KG1 (cell line): Measurements from ENCODE around the gene IQCE.
A peak's percentile ranks its signal among the peaks of the same experiment; 100 is the strongest.
"Not testable (repeated sequence)": the region's sequence is repeated elsewhere in the genome, so short reads cannot be mapped to it uniquely, and the experiment has no call there.

Experiments
- DNase-seq: peaks from one replicate; lab custom pipeline; 2025; lab: John Stamatoyannopoulos, UW

The IQCE gene

DNA sequence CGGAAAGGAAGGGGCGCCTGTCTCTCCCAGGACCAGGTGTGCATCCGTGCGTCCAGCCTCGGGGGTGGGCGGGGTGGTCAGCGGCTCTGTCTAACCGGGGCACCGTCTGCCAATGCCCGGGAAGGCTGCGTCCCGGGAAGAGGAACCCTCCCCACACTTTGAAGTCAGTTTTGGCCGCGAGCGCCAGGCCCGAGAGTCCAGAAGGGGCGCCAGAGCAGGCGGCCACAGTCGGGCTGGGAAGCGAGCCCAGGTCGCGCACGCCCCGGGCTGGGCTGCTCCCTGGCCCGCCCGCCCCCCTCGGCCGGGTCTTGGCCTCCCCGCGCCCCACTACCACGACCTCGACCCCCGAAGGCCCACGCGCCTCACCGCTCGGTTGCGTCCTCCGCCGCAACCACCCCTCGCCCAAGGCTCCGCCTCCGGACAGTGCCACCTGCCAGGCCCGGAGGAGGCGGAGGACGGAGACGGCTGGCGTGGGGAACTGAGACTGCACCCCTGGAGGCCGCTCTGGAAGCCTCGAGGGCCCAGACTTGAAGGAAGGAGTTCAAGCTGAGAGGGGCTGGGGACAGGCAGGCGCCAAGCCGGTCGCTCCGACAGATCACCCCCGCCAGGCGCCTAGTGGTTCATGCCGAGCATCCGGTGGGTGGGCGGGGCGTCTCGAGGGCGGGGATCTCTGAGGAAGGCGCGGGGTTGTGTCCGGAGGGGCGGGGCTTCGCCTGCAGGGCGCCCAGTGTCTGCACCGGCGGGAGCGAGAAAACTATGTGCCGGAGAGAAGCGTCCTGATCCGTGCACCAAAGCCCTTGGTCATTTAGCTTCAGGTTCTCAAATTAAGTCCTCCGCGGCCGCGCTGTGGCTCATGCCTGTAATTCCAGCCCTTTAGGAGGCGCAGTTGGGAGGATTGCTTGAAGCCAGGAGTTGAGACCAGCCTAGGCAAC is 3.4 kb upstream of the IQCE start, which contains the start of gene BRAT1:
BRAT1 (minus strand) TSS at position 404 of the 932 bp plus-strand sequence. CDS start 1,093 bp downstream, outside the sequence.
- peak; percentile 83 for DNase-seq

DNA sequence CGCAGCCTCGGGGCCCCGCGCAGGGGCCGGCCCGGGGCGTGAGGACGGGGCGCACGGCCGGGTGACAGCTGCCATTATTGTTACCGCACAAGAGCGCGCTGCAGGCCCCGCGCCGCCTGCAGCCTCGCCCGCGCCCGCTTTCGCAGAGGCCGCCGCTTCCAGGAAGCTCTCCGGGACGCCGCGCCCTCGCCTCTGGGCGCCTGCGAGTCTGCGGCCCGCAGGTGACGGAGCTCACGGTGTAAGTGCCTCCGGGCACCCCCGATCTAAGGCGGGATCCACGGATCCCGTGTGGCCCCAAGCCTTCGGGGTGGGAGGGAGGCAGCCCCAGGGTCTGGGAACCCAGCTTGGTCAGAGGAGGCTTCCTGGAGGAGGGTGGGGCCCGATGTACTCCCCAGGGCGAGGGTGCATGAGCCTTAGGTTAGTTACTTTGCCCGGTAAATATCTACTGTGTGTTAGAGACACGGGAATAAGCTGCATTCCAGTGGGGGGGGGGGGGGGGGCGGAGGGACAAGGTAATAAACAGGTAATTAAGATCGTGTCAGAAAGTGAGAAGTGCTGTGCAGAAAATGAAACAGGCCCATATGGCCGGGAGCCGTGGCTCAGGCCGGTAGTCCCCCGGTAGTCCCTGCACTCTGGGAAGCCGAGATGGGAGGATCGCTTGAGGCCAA is 638 bp downstream of the IQCE start:
- no peak for DNase-seq

DNA sequence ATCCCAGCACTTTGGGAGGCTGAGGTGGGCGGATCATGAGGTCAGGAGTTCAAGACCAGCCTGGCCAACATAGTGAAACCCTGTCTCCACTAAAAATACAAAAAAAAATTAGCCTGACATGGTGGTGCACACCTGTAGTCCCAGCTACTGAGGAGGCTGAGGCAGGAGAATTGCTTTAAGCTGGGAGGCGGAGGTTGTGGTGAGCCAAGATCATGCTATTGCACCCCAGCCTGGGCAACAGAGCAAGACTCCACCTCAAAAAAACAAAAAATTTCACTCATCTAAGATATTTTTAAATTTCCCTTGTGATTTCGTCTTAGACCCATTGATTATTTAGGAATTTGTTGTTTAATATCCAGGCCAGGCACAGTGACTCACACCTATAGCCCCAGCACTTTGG is 5.2 kb downstream of the IQCE start:
- not testable (repeated sequence) for DNase-seq

DNA sequence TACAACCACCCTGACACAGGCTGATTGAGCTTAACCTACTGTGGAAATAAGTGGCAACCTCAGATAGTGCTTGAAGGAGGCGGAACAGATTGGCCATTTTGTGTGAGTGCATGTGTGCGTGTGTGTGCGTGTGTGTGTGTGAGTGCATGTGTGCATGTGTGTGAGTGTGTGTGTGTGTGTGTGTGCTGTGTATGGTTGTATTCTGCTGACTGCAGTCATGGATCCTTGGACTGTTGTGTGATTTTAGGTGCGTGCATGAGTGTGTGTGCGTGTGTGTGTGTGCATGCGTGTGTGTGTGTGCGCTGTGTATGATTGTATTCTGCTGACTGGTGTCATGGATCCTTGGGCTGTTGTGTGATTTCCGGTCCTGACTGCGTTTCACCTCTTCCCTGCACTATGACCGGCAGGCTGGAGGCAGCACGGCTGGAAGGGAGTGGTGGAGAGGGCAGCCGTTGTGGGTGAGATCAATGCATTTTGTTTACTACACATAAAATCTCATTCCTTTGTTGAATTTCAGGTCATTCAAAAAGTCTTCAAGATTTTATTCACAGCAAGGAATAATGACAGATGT is 6.3 kb downstream of the IQCE start:
- no peak for DNase-seq

DNA sequence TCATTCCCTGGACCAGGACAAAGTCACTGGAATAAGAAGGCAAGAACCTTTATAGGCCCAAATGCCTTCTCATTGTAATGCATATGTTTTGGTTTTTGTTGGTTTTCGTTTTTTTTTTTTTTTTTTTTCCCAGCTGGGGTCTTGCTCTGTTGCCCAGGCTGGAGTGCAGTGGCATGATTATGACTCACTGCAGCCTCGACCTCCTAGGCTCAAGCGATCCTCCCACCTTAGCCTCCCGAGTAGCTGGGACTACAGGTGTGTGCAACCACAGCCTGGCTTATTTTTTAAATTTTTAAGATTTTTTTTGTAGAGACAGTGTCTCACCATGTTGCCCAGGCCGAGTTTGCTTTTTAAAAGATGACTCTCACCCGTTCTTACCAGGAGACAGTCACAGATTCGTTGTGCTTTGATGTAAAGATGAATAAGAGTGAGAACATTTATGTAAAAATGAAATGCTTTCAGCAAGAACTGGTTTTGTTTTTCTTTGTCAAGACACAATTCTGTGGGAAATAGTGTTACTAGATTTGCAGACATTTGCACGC is 7.6 kb downstream of the IQCE start:
- no peak for DNase-seq

DNA sequence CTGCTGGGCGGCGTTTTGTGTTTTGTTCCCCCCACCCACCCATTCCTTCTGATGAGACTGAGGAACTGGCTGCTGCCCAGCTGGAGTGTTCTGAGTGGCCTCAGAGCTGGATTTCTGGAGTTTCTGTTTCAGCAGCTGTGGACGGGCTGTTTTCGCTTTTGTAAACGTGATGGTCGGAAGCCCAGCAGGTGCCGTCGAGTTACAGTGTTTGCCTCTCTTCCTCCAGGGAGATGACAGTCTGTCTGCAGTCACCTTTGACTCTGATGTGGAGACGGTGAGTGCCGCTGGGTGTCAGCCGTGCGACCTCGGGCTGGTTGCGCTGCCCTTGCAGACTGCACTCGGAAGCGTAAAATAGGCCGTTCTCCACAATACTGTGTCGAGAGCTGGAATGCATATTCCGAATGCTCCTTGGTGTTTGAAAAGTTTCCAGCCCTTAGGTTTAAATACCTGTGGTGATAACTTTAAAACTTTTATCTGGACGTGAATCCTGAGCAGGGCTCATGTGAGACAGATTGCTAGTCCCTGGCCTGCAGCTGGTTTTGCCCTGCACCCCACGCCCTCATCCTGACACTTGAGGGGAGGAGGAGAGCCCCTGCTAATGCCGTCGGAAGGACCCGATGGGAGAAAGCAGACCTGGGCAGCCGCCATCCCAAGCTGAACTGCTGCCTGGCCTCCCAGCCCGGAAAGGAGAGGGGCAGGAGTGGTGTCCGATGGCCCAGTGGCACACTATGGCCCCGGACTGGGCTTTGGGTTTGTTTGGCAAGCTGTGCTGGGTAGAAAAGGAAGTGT is 8.3 kb downstream of the IQCE start:
- no peak for DNase-seq

DNA sequence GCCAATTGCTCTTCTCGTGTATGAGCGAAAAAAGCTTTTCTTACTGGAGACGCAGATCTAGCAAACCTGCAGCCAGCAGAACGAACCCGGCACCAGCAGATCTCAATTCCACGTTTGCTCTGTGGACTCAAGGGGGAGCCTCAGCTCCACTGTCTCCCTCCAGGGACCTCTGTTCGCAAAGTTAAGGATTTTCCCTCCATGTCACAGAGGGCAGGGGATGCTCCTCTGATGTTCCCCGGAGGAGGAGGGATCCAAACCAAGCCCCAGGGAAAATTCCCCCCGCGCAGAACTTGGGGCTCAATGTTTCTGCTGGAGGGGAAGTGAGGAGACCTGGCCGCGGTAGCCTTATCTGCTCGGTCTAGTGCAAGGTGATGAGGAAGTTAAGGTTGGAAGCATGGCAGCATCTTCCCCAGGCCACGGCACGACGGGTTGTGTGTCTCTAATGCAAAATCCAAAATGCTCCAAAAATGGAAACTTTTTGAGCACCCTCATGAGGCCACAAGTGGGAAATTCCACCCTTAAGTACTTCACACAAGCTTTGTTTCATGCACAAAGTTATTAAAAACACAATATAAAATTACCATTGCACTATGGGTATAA is 9.0 kb downstream of the IQCE start:
- no peak for DNase-seq

DNA sequence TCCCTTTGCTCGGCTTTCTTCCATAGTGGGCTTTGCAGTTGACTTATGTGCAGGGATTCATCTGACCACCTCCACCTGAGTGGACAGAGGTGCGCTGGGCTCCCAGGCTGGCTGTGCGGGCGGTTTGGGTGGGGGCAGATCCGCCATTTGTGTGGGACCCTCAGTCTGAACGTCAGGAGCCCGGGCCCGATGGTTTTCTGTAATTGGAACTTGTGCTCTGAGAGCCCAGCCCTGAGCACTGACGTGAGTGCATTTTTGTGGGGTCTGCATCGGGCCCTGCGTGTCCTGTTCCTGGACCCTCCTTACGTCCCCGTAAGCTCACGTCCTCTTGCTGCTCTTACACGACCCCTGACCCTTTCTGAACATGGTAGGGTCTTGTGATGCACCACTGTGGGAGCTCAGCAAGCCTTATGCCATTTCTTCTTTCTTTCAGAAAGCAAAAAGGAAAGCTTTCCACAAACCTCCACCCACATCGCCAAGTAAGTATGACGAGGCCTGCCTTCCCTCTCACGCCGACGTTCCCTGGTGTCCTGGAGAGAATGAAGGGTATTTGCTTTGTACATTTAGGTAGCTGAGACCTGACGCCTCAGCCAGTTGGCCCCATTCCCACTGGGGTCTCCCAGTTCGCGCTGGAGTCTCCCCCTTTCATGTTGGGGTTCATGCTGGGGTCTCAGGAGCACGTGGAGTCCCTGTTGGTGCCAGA is 9.9 kb downstream of the IQCE start:
- no peak for DNase-seq

DNA sequence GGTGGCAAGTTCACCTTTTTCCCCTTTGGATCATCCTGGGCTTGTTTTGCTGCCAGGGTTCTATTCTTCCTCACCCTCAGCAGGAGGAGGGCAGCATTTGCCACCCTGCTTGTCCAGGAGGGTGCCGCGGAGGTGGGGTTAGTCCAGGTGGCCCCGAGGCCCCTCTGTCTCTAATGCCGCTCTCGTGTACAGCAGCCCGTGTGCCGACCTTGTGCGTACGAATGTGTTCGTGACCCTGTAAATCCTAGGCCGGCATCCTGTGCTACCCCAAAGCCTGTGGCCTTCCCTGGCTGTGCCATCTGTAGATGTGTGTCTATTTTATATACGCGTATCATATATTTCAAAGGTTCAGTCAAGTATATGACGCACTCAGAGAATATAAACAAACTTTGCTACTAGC is 10.6 kb downstream of the IQCE start:
- no peak for DNase-seq

DNA sequence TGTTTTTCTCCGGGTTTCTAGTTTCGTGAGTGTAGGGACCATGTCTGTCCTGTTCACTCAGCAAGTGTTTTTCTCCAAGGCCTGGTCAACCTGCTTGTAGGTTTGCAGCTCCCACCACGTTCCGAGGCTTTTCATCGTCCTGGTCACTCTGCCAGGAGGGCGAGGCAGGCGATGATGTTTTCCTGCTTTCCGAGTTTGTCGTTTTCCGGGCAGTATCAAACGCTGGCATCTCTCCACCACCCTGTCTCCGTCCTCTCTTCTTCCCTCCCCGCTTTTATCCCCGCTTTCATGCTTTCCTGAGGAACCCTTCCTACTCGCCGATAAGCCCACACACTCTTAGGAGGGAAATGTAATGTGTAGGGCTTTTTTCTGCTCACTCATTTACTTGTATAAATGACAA is 11.2 kb downstream of the IQCE start:
- DNase-seq, result no peak

DNA sequence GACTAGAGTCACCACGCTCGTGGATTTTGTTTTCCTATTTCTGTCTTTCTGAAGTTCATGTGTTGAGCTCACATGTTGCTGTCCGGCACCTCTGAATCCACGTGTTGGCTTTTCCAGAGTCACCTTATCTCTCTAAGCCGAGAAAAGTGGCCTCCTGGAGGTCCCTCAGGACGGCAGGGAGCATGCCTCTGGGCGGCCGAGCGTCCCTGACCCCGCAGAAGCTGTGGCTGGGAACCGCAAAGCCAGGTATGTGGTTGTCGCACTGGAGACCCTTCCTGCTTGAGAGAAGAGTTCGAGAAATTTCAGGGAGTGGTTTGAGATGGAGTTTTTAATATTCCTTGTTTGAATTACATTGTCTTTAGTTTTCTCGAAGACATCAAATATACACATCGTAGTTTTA is 12.6 kb downstream of the IQCE start:
- DNase-seq, result no peak

DNA sequence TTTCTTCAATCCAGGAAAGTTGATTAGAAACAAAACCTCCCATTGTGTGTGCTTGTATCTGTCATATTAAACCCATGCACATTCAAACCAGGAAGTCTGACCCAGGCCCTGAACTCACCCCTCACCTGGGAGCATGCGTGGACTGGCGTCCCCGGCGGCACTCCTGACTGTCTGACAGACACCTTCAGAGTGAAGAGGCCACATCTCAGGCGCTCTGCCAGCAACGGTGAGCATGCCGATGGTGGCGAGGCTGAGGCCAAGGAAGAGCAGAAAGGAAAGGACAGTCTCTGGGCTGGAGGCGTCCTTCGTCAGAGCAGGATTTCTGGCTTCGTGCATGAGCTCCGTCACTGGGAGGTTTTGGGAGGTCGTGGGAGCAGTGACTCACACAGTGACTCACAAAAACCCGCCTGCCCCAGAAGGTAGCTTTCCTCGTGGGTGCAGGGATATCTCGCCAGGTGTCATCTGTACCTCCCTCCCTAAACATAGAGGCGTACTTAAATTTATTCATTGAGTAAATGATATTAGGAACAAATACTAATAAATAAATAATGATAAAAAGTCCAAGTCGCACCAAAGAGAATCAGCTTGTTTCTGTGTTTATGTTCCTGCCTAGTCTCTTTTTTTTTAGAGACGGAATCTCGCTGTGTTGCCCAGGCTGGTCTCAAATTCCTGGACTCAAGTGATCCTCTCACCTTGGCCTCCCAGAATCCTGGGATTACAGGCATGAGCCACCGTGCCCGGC is 13.5 kb downstream of the IQCE start:
- no peak for DNase-seq

DNA sequence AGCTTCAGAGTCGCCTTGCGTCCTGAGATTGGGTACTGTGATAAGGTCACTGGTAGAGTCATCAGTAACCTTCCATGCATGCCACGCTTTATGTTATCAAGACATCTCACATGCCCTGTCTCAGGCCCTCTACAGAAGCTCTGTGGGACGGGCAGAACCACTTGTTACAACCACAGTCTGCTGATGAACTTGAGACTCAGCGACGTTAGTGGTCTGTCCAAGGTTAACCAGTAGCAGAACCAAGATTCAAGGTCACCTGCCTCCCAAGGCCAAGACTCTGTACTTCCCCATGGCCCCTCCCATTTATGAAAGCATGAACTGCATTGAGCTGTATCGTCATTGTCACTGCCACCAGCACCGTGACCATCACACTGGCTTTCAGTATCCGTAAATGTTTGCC is 15.0 kb downstream of the IQCE start:
- DNase-seq, result no peak

DNA sequence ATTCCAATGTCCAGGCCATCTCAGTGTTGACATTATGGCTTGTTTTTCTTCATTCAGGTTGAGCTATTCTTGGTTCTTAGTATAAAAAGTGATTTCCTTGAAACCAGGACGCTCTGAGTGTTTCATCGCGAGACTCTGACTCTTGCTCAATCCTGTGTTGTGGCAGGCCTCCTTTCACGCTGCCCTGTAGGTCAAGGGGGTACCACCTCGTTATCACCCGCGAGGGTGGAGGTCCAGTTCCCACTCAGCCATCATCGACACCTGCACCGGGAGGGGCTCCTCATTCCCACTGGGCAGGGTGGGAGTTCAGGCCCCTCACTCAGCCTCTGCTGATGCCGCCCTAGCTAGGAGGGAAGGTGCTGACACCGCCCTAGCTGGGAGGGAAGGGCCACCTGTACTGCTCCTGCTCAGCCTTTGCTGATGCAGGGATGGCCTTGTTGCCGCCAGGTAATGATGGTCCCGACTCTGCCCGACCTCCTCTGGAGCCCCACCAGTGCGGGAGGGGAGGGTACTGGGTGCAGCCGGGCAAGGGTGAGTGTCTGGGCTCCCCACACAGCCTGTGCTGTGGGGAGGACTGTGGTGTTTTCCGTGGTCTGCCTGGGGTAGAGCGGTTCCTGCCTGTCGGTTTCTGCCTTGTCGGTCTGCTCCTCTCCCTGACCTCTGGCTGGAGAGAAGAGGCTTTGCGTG is 16.4 kb downstream of the IQCE start:
- no peak for DNase-seq

DNA sequence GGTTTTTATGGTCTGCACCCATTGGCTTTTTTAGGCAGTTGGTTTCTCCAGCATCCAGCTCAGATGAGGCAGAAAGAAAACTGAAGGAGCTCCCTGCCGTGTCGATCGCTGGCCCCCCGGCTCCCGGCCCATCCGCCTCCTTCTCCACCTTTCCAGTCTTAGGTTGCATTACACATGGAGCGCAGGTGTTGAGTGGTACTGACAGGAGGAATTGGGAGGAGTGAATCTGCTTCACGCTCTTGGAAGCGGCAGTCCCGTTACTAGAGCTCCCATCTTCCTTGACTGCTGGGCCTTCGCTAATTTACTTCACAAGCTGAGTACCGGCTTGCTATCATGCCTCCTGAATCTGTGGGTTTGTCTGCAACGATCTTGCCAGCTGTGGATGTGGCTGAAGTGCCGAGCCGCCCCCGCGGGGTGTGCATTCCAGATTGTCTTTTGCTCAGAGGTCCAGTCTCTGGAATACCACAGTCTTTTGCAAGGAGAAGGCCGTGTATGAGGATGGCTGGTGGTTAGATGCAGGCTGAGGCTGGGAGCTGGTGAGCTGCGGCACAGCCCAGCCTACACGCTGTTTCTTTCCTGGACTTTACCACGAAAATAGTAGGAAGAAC is 17.1 kb downstream of the IQCE start:
- no peak for DNase-seq

DNA sequence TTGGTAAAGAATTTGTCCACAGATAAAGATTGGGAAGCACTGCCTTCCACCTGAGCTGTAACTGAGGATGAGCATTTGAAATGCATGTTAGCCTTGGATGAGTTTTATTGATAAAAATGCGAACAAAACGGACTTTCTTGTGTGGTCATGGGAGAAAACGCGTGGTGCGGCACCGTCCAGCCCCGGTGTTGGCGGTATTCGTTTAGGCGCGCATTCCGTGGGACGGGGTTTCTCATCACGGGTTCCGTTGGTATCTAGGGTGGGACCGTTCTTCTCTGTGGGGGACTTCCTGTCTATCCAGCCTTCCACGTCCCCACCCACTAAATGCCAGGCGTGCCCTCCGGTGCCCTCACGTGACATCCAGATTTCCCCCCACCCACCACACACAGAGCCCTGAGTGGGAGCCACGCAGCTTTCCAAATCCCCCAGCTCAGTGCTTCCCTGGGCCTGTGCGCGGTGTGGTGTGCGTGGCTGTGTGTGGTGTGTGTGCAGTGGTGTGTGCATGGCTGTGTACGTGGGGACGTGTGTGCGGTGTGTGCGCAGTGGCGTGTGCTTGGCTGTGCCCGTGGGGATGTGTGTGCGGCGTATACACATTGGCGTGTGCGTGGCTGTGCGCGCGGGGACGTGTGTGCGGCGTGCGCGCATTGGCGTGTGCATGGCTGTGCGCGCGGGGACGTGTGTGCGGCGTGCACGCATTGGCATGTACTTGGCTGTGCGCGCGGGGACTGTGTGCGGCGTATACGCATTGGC is 18.1 kb downstream of the IQCE start:
- DNase-seq, result no peak

DNA sequence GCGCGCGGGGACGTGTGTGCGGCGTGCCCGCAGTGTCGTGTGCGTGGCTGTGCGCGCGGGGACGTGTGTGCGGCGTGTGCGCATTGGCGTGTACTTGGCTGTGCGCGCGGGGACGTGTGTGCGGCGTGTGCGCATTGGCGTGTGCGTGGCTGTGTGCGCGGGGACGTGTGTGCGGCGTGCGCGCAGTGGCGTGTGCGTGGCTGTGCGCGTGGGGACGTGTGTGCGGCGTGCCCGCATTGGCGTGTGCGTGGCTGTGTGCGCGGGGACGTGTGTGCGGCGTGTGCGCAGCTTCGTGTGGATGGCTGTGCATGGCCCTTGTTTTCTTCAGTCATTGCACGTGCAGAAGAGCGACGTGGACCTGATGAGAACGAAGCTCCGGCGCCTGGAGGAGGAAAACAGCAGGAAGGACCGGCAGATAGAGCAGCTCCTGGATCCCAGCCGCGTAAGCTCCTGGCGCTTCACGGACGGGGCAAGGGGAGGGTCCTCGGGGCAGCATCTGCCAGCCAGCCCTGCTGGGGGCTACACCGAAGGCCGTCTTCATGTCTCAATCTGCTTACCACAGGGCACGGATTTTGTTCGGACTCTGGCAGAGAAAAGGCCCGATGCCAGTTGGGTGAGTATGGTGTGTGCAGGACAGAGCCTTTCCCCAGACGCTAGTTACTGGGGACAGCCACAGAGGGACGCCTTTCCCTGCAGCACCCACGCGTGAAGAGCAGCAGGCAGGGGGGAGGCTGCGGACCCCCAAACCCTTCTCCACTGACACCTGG is 19.3 kb downstream of the IQCE start:
- no peak for DNase-seq

DNA sequence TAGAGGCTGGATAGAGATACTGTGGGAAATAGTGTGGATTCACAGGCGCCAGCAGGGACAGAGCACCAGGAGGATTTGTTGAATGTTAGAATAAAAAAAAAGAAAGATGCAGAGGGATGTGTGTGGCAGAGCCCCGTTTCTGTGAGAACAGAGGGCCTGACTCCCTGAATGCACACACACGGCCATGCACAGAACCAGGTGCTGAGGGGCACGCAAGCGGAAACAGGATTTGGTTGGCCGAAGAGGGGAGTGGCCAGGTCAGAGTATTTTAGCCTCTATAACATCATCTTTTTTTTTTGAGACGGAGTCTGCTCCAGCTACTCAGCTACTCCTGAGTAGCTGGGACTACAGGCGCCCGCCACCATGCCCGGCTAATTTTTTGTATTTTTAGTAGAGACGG is 21.9 kb downstream of the IQCE start:
- DNase-seq, result no peak
